Measurements from ENCODE around the gene PTPRZ1.

Gene PTPRZ1

GRCh38 chr7:121891731-121892130 is 18.8 kb downstream of the PTPRZ1 start:
- DNase-seq (ENCODE audit: low read depth), result no peak

- DNase-seq (ENCODE audit: low read depth), result no peak
Observed at GRCh38 chr7:121901026-121901425, 28.1 kb downstream of the PTPRZ1 start.

- no peak for DNase-seq (ENCODE audit: low read depth)
Observed at GRCh38 chr7:121904120-121904519, 31.2 kb downstream of the PTPRZ1 start.

GRCh38 chr7:121908042-121908441 is 35.1 kb downstream of the PTPRZ1 start:
- no peak for DNase-seq (ENCODE audit: low read depth)

- no peak for DNase-seq (ENCODE audit: low read depth)
Observed at GRCh38 chr7:121909716-121910345, 36.9 kb downstream of the PTPRZ1 start.

GRCh38 chr7:121913947-121914675 is 41.1 kb downstream of the PTPRZ1 start:
- DNase-seq (ENCODE audit: low read depth), result no peak

GRCh38 chr7:121914676-121915279 is 41.8 kb downstream of the PTPRZ1 start:
- DNase-seq (ENCODE audit: low read depth), result no peak

GRCh38 chr7:121916211-121916610 is 43.2 kb downstream of the PTPRZ1 start:
- DNase-seq (ENCODE audit: low read depth), result no peak

- DNase-seq (ENCODE audit: low read depth), result no peak
Observed at GRCh38 chr7:121919986-121920385, 47.0 kb downstream of the PTPRZ1 start.

GRCh38 chr7:121924269-121925186 is 51.6 kb downstream of the PTPRZ1 start:
- DNase-seq (ENCODE audit: low read depth), result no peak

GRCh38 chr7:121931149-121931902 is 58.4 kb downstream of the PTPRZ1 start:
- DNase-seq (ENCODE audit: low read depth), result no peak

- no peak for DNase-seq (ENCODE audit: low read depth)
Observed at GRCh38 chr7:121932768-121933167, 59.8 kb downstream of the PTPRZ1 start.

- DNase-seq (ENCODE audit: low read depth), result no peak
Observed at GRCh38 chr7:121936951-121937623, 64.1 kb downstream of the PTPRZ1 start.

GRCh38 chr7:121938429-121938996 is 65.6 kb downstream of the PTPRZ1 start:
- no peak for DNase-seq (ENCODE audit: low read depth)

GRCh38 chr7:121940918-121941317 is 68.0 kb downstream of the PTPRZ1 start:
- DNase-seq (ENCODE audit: low read depth), result no peak

GRCh38 chr7:121941830-121942229 is 68.9 kb downstream of the PTPRZ1 start:
- no peak for DNase-seq (ENCODE audit: low read depth)

- DNase-seq (ENCODE audit: low read depth), result no peak
Observed at GRCh38 chr7:121945066-121945465, 72.1 kb downstream of the PTPRZ1 start.

- DNase-seq (ENCODE audit: low read depth), result no peak
Observed at GRCh38 chr7:121945480-121946236, 72.7 kb downstream of the PTPRZ1 start.

GRCh38 chr7:121953164-121953563 is 80.2 kb downstream of the PTPRZ1 start:
- no peak for DNase-seq (ENCODE audit: low read depth)

- DNase-seq (ENCODE audit: low read depth), result no peak
Observed at GRCh38 chr7:121953601-121954000, 80.6 kb downstream of the PTPRZ1 start.
